GM21390 (cell line): Measurements from ENCODE around the gene TOMM22.

Experiments used
- ATAC-seq: cut with Tn5 transposase; IDR thresholded peaks from one replicate; pipeline ENCODE4 v1.9.1; 2021; ENCODE audit not compliant: unreplicated experiment

The TOMM22 gene

DNA sequence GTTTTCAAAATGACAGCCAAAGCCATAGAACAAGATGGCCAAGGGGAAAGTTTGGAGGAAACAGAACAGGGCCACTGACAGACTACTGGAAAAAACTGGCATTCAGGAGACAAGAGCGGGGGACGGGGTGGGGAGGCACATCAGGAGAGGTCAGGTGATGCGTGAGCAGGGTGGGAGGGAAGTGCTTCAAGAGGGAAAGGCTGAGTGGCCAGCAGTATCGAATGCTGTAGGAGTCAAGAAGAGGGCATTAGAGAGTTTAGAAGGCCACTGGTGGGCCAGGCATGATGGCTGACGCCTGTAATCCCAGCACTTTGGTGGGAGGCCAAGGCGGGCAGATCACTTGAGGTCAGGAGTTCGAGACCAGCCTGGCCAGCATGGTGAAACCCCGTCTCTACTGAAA is 32.2 kb downstream of the TOMM22 start:
- no peak for ATAC-seq

DNA sequence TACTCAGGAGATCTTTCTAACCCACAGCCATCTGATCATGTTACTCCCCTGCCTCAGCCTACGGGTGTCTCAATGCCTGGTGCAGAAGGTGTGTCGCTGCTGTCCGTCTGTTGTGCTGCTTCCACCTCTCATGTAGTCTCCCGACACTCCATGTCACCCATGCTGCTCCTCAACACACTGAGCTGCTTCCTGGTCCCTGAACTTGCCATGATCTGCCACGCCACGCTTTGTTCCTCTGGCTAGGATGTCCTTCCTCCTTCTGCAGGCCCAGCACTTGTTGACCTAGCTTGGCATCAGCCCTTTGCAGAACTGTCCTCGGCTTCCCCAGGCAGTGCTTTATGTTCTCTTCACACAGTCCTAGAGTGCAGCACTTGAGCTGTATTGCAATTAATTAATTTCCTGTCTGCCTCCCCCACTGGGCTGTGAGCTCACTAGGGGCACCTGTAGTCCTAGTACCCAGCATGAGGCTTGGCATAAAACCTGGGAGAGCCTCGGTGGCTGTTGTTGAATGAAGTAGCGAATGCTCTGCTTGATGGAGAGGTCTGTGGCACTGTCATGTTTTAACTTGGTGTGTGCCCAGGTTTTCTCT is 33.5 kb downstream of the TOMM22 start:
- ATAC-seq: no peak

DNA sequence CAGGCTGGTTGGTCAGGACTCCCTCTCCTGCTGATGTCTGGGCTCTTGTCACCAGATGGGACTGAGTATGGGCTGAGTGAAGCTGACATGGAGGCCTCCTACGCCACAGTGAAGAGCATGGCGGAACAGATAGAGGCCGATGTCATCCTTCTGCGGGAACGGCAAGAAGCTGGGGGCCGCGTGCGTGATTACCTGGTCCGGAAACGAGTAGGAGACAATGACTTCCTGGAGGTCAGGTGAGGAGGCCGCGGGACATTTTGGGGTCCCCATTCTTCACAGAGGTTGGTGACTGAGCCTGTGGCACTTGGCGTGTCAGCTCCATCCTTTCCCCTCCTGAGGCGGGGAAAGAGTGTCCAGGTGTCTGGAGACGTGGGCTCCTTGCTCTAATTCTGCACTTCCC is 34.1 kb downstream of the TOMM22 start:
- no peak for ATAC-seq

DNA sequence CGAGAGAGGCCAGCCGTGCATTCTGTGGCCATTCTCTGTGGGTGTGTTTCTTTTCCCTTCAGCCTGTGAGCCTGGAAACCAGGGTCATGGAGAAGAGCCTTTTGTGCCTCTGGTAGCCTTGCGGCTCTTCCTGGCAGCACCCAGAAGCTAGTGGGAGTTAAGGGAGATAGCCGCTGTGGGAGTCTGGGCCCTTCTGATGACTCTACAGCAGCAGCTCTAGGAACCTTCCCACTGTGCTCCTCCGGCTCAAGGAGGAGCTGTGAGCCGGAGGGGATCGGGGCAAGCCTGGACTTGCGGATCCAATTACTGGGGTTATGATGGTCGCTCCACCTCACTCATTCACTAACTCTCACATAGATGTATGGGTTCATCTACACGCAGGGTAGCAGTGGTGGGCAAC is 34.5 kb downstream of the TOMM22 start:
- no peak for ATAC-seq

DNA sequence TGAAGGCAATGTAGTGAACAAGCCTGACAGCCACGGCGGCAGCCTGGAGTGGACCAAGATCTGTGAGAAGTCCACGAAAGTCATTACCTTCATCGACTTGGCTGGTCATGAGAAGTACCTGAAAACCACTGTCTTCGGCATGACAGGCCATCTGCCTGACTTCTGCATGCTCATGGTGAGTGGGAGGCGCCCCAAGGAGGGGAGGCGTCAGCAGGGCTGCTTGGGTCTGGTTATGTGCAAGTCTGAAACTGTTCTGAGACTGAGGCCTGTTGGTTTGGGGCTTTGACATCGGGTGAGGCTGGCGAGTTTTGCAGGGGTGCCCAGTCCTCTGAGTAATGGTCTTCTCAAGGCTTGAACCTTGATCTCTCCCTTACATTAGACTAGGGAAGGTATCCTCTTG is 35.1 kb downstream of the TOMM22 start:
- ATAC-seq: no peak

DNA sequence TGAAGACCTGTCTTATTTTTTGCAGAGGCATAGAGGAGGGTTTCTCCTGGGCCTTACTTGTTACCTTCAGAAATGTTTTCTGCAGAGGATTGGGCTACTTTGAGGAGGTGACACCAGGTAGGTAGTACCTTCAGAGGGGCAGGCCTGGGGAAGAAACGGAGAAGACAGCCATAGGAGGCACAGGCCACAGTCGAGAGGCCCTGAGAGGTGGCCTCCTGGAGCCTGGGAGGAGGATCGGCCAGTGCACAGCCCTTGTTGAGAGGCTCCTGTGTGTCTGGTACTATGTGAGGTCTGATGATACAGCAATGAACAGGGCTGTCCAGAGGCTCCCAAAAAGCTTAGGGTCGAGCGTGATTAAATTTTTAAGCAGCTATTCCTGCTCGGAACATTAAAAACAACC is 35.5 kb downstream of the TOMM22 start:
- ATAC-seq: no peak

DNA sequence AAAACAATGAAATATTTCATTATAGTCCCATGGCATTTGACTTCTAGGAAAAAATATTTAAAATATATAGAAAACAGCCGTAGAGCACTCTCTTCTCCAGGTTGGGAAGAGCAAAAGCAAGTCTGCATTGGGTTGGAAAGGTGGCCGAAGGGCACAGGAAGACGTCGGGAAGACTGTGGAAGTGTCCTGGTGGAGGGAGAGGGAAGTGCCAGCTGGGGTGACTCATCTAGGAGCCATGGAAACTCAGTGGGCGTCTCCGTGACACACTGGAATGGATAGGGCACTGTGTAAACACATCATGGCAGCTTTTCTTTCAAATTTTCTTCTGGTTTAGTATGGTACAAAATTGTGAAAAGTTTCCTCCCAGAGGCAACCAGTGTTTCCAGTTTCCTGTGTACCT is 36.7 kb downstream of the TOMM22 start:
- ATAC-seq: no peak

DNA sequence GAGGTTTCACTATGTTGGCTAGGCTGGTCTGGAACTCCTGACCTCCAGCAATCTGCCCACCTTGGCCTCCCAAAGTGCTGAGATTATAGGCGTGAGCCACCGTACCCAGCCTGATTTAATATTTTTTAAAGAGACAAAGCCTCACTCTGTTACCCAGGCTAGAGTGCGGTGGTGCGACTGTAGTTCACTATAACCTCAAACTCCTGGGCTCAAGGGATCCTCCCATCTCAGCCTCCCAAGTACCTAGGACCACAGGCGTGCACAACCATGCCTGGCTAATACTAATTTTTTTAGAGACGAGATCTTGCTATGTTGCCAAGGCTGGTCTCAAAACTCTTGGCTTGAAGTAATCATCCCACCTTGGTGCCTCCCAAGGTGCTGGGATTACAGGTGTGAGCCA is 37.4 kb downstream of the TOMM22 start:
- no peak for ATAC-seq

DNA sequence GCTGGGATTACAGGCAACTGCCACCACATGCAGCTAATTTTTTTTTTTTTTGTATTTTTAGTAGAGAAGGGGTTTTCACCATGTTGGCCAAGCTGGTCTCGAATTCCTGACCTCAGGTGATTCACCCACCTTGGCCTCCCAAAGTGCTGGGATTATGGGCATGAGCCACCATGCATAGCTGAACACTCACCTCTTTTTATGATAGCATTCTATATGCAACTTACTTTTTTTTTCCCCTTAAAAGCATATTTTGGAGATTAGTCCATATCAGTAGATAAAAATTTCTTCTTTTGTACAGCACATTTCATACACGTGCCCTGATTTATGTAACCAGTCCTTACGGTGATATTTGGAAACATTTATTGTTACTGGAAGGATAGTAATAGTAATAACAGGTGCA is 38.6 kb downstream of the TOMM22 start:
- no peak for ATAC-seq

DNA sequence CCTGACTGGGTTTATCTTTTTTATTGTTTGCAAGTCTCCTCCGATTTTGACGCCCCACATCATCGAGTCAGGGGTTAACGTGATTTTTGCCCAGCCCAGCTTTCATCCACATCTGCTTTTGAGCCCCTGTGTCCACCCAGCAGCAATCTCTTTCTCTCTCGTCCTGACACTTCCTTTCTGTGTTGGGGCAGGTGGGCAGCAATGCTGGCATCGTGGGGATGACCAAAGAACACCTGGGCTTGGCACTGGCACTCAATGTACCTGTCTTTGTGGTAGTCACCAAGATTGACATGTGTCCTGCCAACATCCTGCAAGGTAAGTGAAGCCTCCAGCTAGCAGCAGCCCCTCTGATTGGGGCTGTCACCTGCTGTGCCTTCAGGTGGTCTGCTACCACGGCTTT is 39.8 kb downstream of the TOMM22 start:
- no peak for ATAC-seq

DNA sequence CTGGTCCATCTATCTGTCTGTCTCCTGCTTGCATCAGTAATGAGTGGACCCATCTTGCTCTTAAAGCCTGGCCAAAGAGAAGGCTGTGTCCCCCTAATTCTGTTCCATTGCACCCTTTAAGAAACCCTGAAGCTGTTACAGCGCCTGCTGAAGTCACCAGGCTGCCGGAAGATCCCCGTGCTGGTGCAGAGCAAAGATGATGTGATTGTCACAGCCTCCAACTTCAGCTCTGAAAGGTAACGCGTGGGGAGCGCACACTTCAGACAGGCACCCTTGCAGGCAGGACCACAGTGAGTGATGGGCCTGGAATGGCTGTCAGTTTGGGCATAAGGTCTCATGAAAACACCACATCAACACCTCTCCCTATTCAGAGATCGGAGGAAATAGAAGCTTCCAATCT is 42.4 kb downstream of the TOMM22 start:
- ATAC-seq: no peak

DNA sequence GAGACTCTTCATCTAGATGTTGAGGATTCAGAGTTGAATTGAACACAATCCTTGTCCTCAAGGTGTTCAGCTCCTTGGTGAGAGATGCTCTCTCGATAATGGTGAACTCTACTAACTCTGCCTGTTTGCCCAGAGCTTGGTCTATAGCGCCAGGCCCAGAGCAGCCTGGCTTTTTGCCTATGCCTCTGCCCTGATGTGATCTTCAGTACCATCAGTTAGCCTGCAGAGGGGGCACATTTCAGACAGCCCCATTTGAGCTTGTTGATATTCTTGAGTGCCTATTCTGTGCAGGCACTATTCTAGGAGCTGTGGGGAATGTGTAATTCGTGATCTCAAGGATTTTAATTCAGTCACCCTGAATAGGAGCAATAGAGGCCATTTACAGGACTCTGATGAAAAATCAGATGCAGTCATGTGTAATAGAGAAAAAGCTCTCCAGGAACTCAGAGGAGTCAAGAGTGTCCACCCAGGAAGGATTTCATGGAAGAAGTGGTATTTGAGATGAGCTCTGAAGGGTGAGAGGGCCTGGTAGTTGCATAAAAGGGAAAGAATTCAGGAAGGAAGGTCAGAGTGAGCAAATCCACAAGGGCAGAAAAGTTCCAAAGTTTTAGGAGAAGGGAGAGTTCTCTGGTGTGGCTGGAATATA is 43.3 kb downstream of the TOMM22 start:
- no peak for ATAC-seq

DNA sequence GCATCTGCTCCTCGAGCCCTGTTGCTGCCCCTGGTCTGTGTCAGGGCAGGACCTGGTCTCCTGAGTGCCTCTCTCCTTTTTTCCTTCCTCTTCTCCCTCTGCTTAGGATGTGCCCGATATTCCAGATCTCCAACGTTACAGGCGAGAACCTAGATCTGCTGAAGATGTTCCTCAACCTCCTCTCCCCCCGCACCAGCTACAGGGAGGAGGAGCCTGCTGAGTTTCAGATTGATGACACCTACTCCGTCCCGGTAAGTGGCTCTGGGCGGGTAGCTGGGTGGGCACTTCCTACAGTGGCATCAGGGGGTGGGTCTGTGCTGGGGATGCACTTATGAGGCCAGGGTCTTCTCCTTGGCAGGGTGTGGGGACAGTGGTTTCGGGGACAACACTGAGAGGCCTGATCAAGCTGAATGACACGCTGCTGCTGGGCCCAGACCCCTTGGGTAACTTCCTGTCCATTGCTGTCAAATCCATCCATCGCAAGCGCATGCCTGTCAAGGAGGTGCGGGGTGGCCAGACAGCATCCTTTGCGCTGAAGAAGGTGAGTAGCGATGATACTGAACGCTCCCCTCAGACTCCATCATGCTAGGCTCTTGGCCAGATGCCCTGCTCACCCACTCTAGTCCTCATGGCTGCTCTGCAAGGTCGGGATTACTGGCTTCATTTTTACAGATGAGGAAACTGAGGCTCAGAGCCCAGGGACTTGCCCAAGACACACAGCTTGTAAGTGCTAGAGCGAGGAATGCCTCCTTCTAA is 44.3 kb downstream of the TOMM22 start:
- ATAC-seq: no peak

DNA sequence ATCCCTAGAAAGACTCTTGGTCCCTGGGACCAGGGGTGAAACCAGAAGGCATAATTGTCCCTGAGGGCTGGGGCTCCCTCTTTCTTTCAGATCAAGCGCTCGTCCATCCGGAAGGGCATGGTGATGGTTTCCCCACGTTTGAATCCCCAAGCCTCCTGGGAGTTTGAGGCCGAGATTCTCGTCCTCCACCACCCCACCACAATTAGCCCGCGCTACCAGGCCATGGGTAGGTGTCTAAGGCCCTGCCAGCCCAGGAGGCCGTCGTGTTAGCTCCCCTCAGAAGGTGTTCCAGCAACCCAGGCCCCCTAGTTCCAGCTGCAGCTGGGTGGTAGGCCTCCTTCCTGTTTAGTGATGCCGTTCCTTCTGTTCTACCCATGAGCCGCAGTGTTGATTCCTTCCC is 45.4 kb downstream of the TOMM22 start:
- ATAC-seq: no peak

DNA sequence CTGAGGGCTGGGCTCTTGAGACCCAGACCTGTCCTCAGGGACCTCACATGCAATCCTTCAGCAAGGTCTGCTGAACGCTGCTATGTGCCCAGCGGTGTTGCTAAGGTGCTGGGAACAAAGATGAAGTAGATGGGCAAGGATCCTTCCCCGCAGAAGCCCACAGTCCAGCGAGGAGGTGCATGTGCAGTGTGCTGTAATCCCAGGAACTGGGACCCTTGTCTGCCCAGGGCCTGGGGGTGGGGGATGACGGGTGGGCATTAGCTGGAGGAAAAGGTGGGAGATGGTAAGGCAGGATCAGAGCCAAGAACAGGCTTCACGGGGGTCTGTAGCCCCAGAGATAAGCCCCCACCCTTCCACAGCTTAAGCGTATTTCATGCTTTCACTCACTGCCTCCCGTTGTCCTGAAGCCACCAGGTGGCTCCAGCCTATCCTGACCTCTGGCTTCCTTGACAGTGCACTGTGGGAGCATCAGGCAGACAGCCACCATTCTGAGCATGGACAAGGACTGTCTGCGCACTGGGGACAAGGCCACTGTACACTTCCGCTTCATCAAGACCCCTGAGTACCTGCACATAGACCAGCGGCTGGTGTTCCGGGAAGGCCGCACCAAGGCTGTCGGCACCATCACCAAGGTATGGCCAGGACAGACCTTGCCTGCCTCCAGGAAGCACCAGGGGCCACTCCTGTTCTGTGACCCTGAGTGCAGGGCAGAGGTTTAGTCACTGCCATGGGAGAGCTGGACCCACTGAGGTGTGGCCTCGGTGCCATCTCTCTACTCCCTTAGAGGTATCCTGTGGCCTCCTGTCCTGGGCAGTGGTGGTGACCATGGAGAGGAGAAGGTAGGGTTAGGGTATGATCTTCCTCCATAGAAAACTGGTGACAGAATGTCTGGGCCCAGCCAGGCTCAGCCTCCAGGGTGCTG is 46.0 kb downstream of the TOMM22 start:
- ATAC-seq: no peak

DNA sequence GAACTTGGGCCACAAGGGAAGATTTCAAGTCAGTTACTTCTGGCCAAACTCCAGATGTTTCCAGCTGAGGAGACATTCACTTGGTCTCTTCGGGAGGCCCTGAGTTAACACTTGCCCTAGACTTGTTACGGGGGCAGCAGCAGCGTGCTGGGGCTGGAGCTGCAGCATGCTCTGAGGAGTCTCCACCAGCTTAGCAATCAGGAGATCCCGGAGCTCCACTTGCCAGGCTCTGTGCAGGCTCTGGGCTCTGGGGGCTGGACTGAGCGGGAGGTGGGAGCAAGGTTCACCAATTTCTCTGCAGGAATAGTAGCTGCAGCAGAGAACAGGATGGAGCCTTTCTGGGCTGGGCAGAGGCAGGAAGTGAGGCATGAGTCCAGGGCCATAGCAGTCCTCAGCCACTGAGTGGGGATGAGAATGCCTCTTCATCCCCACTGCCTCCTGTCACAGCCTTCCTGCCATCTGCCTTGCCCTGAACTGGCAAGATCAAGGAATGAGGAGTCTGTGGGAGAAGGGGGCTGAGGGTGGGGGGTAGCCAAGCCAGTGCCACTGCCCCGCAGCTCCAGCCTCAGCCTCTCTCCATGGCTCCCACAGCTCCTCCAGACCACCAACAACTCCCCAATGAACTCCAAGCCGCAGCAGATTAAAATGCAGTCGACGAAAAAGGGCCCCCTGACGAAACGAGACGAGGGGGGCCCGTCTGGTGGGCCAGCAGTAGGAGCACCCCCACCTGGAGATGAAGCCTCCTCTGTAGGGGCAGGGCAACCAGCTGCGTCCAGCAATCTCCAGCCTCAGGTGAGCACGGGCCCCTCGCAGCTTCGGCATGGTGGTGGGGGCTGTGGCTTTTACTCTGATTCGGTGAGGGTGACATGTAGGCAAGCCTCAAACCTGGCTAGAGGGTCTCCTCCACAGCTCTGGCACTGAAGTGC is 47.4 kb downstream of the TOMM22 start:
- no peak for ATAC-seq

DNA sequence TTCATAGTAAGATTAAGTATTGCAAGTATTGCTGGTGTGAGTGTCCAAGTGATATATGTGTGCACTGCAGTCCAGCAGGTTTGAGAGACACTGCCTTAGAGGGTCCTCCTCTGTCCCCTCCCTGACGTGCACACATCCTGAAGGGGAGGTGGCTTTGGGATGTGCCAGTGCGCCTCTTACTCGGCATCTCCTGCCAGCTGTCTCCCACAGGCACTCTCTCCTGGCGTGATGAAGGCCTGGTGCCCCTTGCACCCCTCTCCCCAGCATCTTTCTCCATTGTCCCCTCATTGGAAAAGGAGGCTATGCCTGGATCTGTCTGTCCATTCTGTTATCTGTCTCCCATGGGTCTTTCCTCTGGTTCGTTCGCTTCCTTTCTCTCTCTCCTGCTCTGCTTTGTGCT is 48.2 kb downstream of the TOMM22 start:
- no peak for ATAC-seq

DNA sequence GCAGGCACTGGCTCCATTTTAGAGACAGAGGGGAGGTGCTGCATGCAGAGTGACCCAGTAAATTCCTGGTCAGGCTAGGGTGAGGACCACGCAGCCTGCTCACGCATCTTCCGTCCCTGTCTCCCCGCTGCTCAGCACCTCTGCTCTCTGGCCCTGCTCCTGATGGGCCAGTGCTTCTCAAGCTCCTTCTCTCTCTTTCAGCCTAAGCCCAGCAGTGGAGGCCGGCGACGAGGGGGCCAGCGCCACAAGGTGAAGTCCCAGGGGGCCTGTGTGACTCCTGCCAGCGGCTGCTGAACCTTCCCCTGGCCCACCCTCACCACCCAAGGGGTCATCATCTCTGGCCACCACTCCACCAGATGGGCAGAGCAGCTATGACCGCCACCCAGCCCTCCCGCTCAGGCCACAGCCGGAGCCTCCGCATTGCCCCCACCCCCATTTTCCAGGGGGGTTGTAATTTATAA is 48.7 kb downstream of the TOMM22 start:
- ATAC-seq: no peak

DNA sequence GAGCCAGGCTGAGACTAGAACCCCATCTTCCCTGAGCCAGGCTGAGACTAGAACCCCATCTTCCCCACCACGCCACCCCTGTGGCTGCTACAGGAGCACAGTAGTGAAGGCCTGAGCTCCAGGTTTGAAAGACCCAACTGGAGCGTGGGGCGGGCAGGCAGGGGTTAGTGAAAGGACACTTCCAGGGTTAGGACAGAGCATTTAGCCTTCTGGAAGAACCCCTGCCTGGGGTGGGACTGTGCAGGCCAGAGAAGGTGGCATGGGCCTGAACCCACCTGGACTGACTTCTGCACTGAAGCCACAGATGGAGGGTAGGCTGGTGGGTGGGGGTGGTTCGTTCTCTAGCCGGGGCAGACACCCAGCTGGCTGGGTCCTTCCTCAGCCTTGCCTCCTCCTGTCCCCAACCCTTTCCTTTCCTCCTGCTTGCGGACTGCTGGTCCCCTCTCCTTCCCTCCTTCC is 50.0 kb downstream of the TOMM22 start:
- ATAC-seq: no peak

DNA sequence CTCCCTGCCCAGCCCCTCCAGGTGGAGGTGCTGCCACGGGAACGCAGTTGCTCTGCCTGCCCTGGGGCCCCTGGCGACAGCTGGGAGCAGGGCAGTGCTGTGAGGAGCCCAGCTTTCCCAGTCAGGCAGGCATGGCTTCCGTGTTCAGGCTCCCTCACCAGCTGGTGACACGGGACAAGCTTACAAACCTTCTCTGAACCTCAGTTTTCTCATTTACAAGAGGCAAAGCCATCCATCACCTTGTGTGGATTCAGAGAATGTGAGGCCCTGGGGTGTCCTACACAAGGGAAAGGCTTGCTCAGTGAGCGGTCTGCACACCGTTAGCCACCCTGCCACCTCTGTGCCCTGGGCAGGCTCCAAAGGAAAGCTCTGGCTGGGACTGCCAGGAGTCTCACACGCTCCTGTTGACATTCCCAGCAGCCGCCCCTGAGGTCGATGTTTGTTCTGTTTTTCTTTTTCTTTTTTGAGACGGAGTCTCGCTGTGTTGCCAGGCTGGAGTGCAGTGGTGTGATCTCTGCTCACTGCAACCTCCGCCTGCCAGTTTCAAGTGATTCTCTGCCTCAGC is 50.6 kb downstream of the TOMM22 start:
- ATAC-seq: no peak
